ENCODE measurements around the gene RUNDC3A. TPM values are rescaled to one million over a fixed set of nuclear protein-coding genes. Genes with fewer than 3 reads are reported as not detected.

The RUNDC3A gene
- total and polyA plus RNA-seq, 2 of the 13 experiments (the other 11 are each of a cell fraction or from before 2014, with no cell fraction given) = 0.25 TPM; not detected in 1

- TF ChIP-seq HNF1B (CRISPR knock-in tag; IDR thresholded peaks at IDR 0.05) = 0 out of 2 replicates have a peak, but pooled peaks have one; percentile 11
- TF ChIP-seq ZNF263 (CRISPR knock-in tag; IDR thresholded peaks at IDR 0.05) = 0 out of 2 replicates have a peak, but pooled peaks have one; percentile 22
- no peak for TF ChIP-seq SMAD9 (CRISPR knock-in tag; IDR thresholded peaks at IDR 0.05)
- TF ChIP-seq IKZF5 (CRISPR knock-in tag; IDR thresholded peaks at IDR 0.05) = no peak
- TF ChIP-seq NKX3-1 (CRISPR knock-in tag; IDR thresholded peaks at IDR 0.05) = no peak
- TF ChIP-seq ZNF639 (CRISPR knock-in tag; conservative IDR thresholded peaks at IDR 0.05) = no peak; the same call in 1 of the 2 replicates
- TF ChIP-seq ZNF343 (CRISPR knock-in tag; IDR thresholded peaks at IDR 0.05) = no peak; the same call in 1 of the 2 replicates
- no peak for TF ChIP-seq MED8 (CRISPR knock-in tag; IDR thresholded peaks at IDR 0.05; ENCODE audit: insufficient replicate concordance)
- no peak; the same call in 1 of the 2 replicates for TF ChIP-seq ZZZ3 (CRISPR knock-in tag; IDR thresholded peaks at IDR 0.05; ENCODE audit: borderline replicate concordance)
- peak; percentile 74 for TF ChIP-seq SALL1 (CRISPR knock-in tag; IDR thresholded peaks at IDR 0.05)
- TF ChIP-seq KAT8 (CRISPR knock-in tag; IDR thresholded peaks at IDR 0.05) = no peak
- peak; percentile 89; the same call in 1 of the 2 replicates for TF ChIP-seq TGIF2 (CRISPR knock-in tag; IDR thresholded peaks at IDR 0.05)
- peak; percentile 69 for TF ChIP-seq GABPB1 (CRISPR knock-in tag; IDR thresholded peaks at IDR 0.05)
- peak; percentile 16; the same call in 1 of the 2 replicates for TF ChIP-seq FOXP4 (CRISPR knock-in tag; IDR thresholded peaks at IDR 0.05)
- no peak for TF ChIP-seq U2AF2 (IDR thresholded peaks at IDR 0.05; ENCODE audit: low read depth, low read length)
- no peak for TF ChIP-seq ZNF737 (CRISPR knock-in tag; IDR thresholded peaks at IDR 0.05; ENCODE audit: borderline replicate concordance)
- peak; percentile 63; the same call in 1 of the 2 replicates for TF ChIP-seq ZFP82 (CRISPR knock-in tag; IDR thresholded peaks at IDR 0.05; ENCODE audit: borderline replicate concordance)
- no peak for TF ChIP-seq ZNF143 (CRISPR knock-in tag; IDR thresholded peaks at IDR 0.05)
- TF ChIP-seq ZBTB44 (CRISPR knock-in tag; IDR thresholded peaks at IDR 0.05) = no peak
- TF ChIP-seq MTERF4 (CRISPR knock-in tag; IDR thresholded peaks at IDR 0.05) = peak; percentile 92; the same call in 1 of the 2 replicates
- peak; percentile 76; the same call in 1 of the 2 replicates for TF ChIP-seq IRF2 (CRISPR knock-in tag; IDR thresholded peaks at IDR 0.05)
These were observed 16.3 kb downstream of the RUNDC3A start, which contains the start of gene SLC25A39 (continued) for GRCh38 chr17:44324571-44325275.
